ENCODE data around the gene NTRK2. TPM values are rescaled to one million over a fixed set of nuclear protein-coding genes. Genes with fewer than 3 reads are reported as not detected.
A peak's percentile ranks its signal among the peaks of the same experiment; 100 is the strongest.

The NTRK2 gene
- total and polyA plus RNA-seq, 2 experiments from 2014 or later = 0.99 to 3.7 TPM

- no peak for TF ChIP-seq EZH2 (IDR thresholded peaks at IDR 0.05; ENCODE audit: borderline replicate concordance)
- no peak for TF ChIP-seq EZH2phosphoT487 (IDR thresholded peaks at IDR 0.05; ENCODE audit: low read depth, severe bottlenecking, unreplicated experiment)
- TF ChIP-seq CTCF (IDR thresholded peaks at IDR 0.05; ENCODE audit: poor library complexity) = no peak
- 91% methylated on average over 5 of the region's 5 CpGs for WGBS (ENCODE audit: low lambda C conversion rate, missing lambda C conversion rate)
- no peaks in the 10 kb centered on the region for H3K9me3 ChIP-seq (ENCODE audit: low read depth)
Observed at GRCh38 chr9:84780385-84780784, 110.9 kb downstream of the NTRK2 start.

GRCh38 chr9:84781458-84781857, 111.9 kb downstream of the NTRK2 start:
- WGBS (ENCODE audit: low lambda C conversion rate, missing lambda C conversion rate) = 58% methylated on average over 2 of the region's 2 CpGs
- H3K4me2 ChIP-seq = no peak overlapping the region
- no peaks in the 10 kb centered on the region for H3K4me1 ChIP-seq (ENCODE audit: insufficient read depth)
- H3K9me2 ChIP-seq (replicated peaks; ENCODE audit: insufficient read depth) = no peaks in the 10 kb centered on the region
- no peaks in the 10 kb centered on the region for H4K20me1 ChIP-seq (ENCODE audit: insufficient read depth, poor library complexity, severe bottlenecking)
- H3K4me3 ChIP-seq = no peak overlapping the region
- no peak overlapping the region for H3K27ac ChIP-seq
- no peak for DNase-seq (ENCODE audit: low spot score)
- no peaks in the 10 kb centered on the region for H3K36me3 ChIP-seq (replicated peaks; ENCODE audit: insufficient read depth, low read depth)
- TF ChIP-seq CTCF (IDR thresholded peaks at IDR 0.05; ENCODE audit: poor library complexity) (peak; percentile 46), EZH2phosphoT487 (IDR thresholded peaks at IDR 0.05; ENCODE audit: low read depth, severe bottlenecking, unreplicated experiment) (no peak), EZH2 (IDR thresholded peaks at IDR 0.05; ENCODE audit: borderline replicate concordance) (no peak)
- H3K79me2 ChIP-seq = no peaks in the 10 kb centered on the region
- H3K9me3 ChIP-seq (ENCODE audit: low read depth) = no peaks in the 10 kb centered on the region
- no peaks in the 10 kb centered on the region for H3K27me3 ChIP-seq
- H2AFZ ChIP-seq = no peak overlapping the region

More at GRCh38 chr9:84780385-84780784, 110.9 kb downstream of the NTRK2 start:
- no peaks in the 10 kb centered on the region for H3K27me3 ChIP-seq
- H4K20me1 ChIP-seq (ENCODE audit: insufficient read depth, poor library complexity, severe bottlenecking) = no peaks in the 10 kb centered on the region
- no peak for DNase-seq (ENCODE audit: low spot score)
- no peaks in the 10 kb centered on the region for H3K9me2 ChIP-seq (replicated peaks; ENCODE audit: insufficient read depth)
- no peak overlapping the region for H3K27ac ChIP-seq
- no peaks in the 10 kb centered on the region for H3K4me1 ChIP-seq (ENCODE audit: insufficient read depth)
- no peaks in the 10 kb centered on the region for H3K36me3 ChIP-seq (replicated peaks; ENCODE audit: insufficient read depth, low read depth)
- no peak overlapping the region for H3K4me3 ChIP-seq
- no peak overlapping the region for H3K4me2 ChIP-seq
- no peaks in the 10 kb centered on the region for H3K79me2 ChIP-seq
- H2AFZ ChIP-seq = no peak overlapping the region

- no peak for TF ChIP-seq CTCF (IDR thresholded peaks at IDR 0.05; ENCODE audit: poor library complexity)
- TF ChIP-seq EZH2phosphoT487 (IDR thresholded peaks at IDR 0.05; ENCODE audit: low read depth, severe bottlenecking, unreplicated experiment) = no peak
- TF ChIP-seq EZH2 (IDR thresholded peaks at IDR 0.05; ENCODE audit: borderline replicate concordance) = no peak
- Histone ChIP-seq H3K9me2 (replicated peaks; ENCODE audit: insufficient read depth) (no peaks in the 10 kb centered on the region), H3K36me3 (replicated peaks; ENCODE audit: insufficient read depth, low read depth) (no peaks in the 10 kb centered on the region), H4K20me1 (ENCODE audit: insufficient read depth, poor library complexity, severe bottlenecking) (no peaks in the 10 kb centered on the region), H3K79me2 (no peaks in the 10 kb centered on the region), H3K9me3 (ENCODE audit: low read depth) (no peaks in the 10 kb centered on the region), H3K4me1 (ENCODE audit: insufficient read depth) (no peaks in the 10 kb centered on the region), H2AFZ (no peak overlapping the region), H3K4me2 (no peak overlapping the region), H3K4me3 (no peak overlapping the region), H3K27me3 (no peaks in the 10 kb centered on the region), H3K27ac (no peak overlapping the region)
- no peak for DNase-seq (ENCODE audit: low spot score)
- WGBS (ENCODE audit: low lambda C conversion rate, missing lambda C conversion rate) = 71% methylated on average over 11 of the region's 11 CpGs
Observed at GRCh38 chr9:84781931-84782866, 112.7 kb downstream of the NTRK2 start.

Data from hepatocyte (in vitro differentiated cells).